Spleen (tissue), 11 donors: ENCODE measurements around the gene LRCH1. TPM values are rescaled to one million over a fixed set of nuclear protein-coding genes. Genes with fewer than 3 reads are reported as not detected.

Experiments used
- DNase-seq: peaks from one replicate; pipeline ENCODE4 v3.0.0-alpha.2; 2020
- H3K27ac ChIP-seq, 8 donors: fragments of 200-600 bp; sonication (generic) in 7 of 8; 1 replicate in 4 of 8; 2 replicates in 4 of 8; pipeline versions ENCODE4 v1.5.0 to v1.8.0; 2016 to 2021; ENCODE audit warnings: inconsistent platforms in 4 of 8, mild to moderate bottlenecking in 4 of 8, moderate library complexity in 1 of 8
- H3K27me3 ChIP-seq, 7 donors: fragments of 200-600 bp; sonication (generic) in 6 of 7; replicated peaks in 1 of 7; 1 replicate in 4 of 7; 2 replicates in 3 of 7; pipeline versions ENCODE4 v1.5.0 to v1.8.0; 2016 to 2021; ENCODE audit warnings: inconsistent platforms in 3 of 7, mild to moderate bottlenecking in 1 of 7
- H3K36me3 ChIP-seq, 6 donors: fragments of 200-600 bp; sonication (generic) in 5 of 6; 1 replicate in 4 of 6; 2 replicates in 2 of 6; pipeline versions ENCODE4 v1.5.0 to v1.8.0; 2016 to 2021; ENCODE audit warnings: inconsistent platforms in 2 of 6
- H3K4me1 ChIP-seq, 6 donors: fragments of 200-600 bp; sonication (generic) in 5 of 6; 1 replicate in 3 of 6; 2 replicates in 3 of 6; pipeline versions ENCODE4 v1.5.0 to v1.8.0; 2016 to 2021; ENCODE audit warnings: inconsistent platforms in 3 of 6
- H3K4me3 ChIP-seq, 8 donors: fragments of 200-600 bp; sonication (generic) in 7 of 8; 1 replicate in 4 of 8; 2 replicates in 4 of 8; pipeline versions ENCODE4 v1.5.0 to v1.8.0; 2016 to 2021; ENCODE audit warnings: inconsistent platforms in 4 of 8, mild to moderate bottlenecking in 4 of 8, moderate library complexity in 2 of 8
- H3K9me3 ChIP-seq, 8 donors: fragments of 200-600 bp; sonication (generic) in 7 of 8; 1 replicate in 4 of 8; 2 replicates in 4 of 8; pipeline versions ENCODE4 v1.5.0 to v1.8.0; 2016 to 2021; ENCODE audit warnings: inconsistent platforms in 4 of 8
- POLR2A ChIP-seq, 3 donors: fragments of 450-650 bp; IDR thresholded peaks; one replicate each; pipeline ENCODE4 v1.5.1; 2017; ENCODE audit warnings: antibody characterized with exemption in 3 of 3, mild to moderate bottlenecking in 1 of 3
- POLR2AphosphoS5 ChIP-seq, 3 donors: sonication (generic); formaldehyde crosslinking; IDR thresholded peaks; one replicate each; pipeline ENCODE4 v1.5.1; 2017; ENCODE audit warnings: antibody characterized with exemption in 3 of 3
- WGBS, 5 donors: extraction: QIAGEN DNeasy Blood & Tissue Kit in 3 of 5; methylation state at CpG; one replicate each; pipeline versions ENCODE4 v1.1.5 to v1.1.7; 2013 to 2018; 5-methylcytosine and 5-hydroxymethylcytosine counted together
- intact Hi-C: fragments of 100-400 bp; cut with DNase I; formaldehyde crosslinking; loops from one replicate; pipeline ENCODE4 v1.15.0; 2023; ENCODE audit warnings: low total_unique reads
- polyA plus RNA-seq, 3 donors: library from polyadenylated mRNA; stranded (reverse); fragments of 200-250 nt; gene quantifications; one replicate each; pipeline ENCODE4 v1.2.1, GENCODE V29; 2013
- total RNA-seq, 7 donors: library from RNA; depleted of rRNA in 3 of 7; stranded (reverse); fragments of >200 nt in 3 of 7; fragmentation: NEBNext Ultra II Directional in 4 of 7; extraction: Animal tissue kit (Norgen Biotek cat#: 25700) in 4 of 7; gene quantifications; one replicate each; pipeline versions ENCODE4 v1.1.0 to v1.2.1, GENCODE V29; 2016 to 2021
- TF ChIP-seq, protein P1 (sequence below), 11 experiments: fragments of 200-600 bp in 7 of 11; fragments of 450-650 bp in 4 of 11; sonication (generic) in 4 of 11; IDR thresholded peaks in 8 of 11; conservative IDR thresholded peaks in 3 of 11; 1 replicate in 7 of 11; 2 replicates in 4 of 11; pipeline versions ENCODE4 v1.4.0 to v1.8.0; 2016 to 2021; ENCODE audit warnings: antibody characterized with exemption in 11 of 11, inconsistent platforms in 4 of 11, mild to moderate bottlenecking in 1 of 11
- donor health status: healthy with polysubstance abuse.
- donor health status: DM: no; HTN: no; CAD: no; lungs with moderate emphysema.
- donor health status: DM: no; HTN: no; CAD: no.
- donor health status: Bipolar disorder and iron deficiency.
- donor health status: healthy.
- donor health status: DM: no; HTN: no; CAD: no.
- donor health status: DM: yes; HTN: yes; CAD: no.

Gene LRCH1
- total and polyA plus RNA-seq, 10 donors = 7.4 to 41.6 (median 34.6) TPM

DNA sequence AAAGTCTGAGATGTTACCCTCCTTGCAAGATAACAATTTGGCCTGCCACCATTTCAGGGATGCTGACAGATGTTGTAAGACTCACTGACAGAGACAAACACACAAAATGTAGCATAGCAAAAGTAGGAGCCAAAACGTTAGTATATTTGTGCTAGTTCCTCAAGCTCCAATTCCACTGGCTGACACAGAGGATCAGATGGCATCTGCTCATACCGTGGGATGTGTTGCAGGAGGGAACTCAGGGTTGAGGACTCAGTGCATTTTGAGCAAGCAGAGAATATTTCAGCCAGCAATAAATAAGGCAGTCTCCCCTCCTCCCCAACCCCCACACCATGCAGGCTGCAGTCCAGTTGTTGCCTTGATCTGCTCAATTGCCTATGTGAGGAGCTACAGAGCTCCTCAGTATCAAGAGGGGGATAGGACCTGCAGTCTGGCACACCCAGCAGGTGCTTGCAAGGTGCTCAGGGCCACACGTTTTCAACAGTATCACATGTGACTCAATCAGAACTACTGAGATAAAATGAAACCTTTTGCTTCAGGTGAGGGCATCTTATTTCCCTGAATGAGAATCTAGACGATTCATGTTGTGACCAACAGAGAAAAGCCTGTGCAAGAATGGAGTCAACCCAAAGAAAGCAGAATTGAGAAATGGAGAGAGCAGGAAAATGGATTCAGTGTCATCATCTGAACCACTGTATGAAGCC is 23.6 kb upstream of the LRCH1 start:
- no peak overlapping the region for H3K27ac ChIP-seq
- TF ChIP-seq, protein P1, sequence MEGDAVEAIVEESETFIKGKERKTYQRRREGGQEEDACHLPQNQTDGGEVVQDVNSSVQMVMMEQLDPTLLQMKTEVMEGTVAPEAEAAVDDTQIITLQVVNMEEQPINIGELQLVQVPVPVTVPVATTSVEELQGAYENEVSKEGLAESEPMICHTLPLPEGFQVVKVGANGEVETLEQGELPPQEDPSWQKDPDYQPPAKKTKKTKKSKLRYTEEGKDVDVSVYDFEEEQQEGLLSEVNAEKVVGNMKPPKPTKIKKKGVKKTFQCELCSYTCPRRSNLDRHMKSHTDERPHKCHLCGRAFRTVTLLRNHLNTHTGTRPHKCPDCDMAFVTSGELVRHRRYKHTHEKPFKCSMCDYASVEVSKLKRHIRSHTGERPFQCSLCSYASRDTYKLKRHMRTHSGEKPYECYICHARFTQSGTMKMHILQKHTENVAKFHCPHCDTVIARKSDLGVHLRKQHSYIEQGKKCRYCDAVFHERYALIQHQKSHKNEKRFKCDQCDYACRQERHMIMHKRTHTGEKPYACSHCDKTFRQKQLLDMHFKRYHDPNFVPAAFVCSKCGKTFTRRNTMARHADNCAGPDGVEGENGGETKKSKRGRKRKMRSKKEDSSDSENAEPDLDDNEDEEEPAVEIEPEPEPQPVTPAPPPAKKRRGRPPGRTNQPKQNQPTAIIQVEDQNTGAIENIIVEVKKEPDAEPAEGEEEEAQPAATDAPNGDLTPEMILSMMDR (IDR thresholded peaks at IDR 0.05 in 8 of 11, conservative IDR thresholded peaks at IDR 0.05 in 3 of 11) = no peak
- TF ChIP-seq POLR2AphosphoS5 (IDR thresholded peaks at IDR 0.05) = no peak
- TF ChIP-seq POLR2A (IDR thresholded peaks at IDR 0.05) = no peak
- 43 to 69% (median 62%) methylated on average over 4 of the region's 4 CpGs for WGBS, 5 donors
- H3K27me3 ChIP-seq = no peaks in the 10 kb centered on the region
- H3K36me3 ChIP-seq = no peaks in the 10 kb centered on the region
- intact Hi-C loops = no loop called here
- H3K9me3 ChIP-seq = no peaks in the 10 kb centered on the region
- no peak overlapping the region for H3K4me3 ChIP-seq
- H3K4me1 ChIP-seq = peaks cover 0 to 12% (median 0%) of the 10 kb centered on the region in 6 donors
- DNase-seq = no peak

DNA sequence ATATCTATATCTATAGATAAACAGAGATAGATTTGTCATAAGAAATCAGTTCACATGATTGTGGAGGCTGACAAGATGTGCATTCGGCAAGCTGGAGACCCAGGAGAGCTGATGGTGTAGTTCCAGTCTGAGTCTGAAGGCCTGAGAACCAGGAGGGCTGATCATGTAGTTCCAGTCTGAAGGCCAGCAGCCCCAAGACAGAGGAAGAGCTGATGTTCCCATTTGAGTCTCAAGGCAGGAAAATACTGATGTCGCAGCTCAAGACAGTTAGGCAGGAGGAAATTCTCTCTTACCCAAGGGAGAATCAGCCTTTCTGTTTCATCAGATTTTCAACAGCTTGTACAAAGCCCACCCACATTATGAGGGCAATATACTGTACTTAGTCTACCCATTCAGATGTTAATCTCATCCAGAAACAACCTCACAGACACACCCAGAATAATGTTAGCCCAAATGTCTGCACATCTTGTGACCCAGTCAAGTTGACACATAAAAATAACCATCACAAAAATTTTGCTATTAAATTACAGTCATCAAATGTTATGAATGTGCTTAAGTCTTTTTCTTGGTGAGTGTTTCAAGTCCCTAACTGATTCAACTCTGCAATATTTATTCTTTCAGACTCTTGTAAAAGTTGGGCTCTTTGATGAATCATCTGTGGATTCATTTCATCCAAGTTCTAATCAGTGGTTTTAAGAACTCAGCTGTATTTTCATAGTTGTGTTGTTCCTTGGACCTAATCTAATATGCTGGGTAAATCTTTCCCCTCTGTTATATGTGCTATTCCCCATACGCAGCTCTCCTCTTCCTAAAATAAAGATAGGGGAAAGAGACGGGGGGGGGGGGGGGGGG is 22.7 kb upstream of the LRCH1 start:
- no peaks in the 10 kb centered on the region for H3K36me3 ChIP-seq

DNA sequence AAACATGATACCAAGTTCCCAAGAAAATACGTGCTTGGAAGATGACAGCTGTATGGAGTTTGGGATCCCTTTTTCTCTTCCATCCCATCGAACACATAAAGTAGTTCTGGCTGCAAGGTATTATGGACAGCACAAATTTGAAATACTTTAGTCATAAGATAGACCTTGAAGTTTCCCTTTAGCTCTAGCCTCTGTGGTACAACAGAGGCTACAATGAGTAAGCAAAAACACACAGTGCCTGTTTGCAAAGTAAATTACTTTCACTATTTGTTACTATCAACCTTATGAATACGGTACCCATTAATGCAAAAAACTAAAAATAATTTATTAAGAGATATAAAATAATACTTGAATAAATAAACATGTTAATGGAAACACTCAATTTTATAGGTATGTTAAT is 21.0 kb upstream of the LRCH1 start:
- no peak for DNase-seq
- Histone ChIP-seq H3K27ac (no peak overlapping the region), H3K27me3 (no peaks in the 10 kb centered on the region), H3K4me1 (peaks cover 0 to 10% (median 0%) of the 10 kb centered on the region in 6 donors), H3K36me3 (no peaks in the 10 kb centered on the region), H3K9me3 (no peaks in the 10 kb centered on the region), H3K4me3 (no peak overlapping the region)
- TF ChIP-seq POLR2A (IDR thresholded peaks at IDR 0.05) = no peak
- TF ChIP-seq POLR2AphosphoS5 (IDR thresholded peaks at IDR 0.05) = no peak
- TF ChIP-seq, protein P1 (IDR thresholded peaks at IDR 0.05 in 8 of 11, conservative IDR thresholded peaks at IDR 0.05 in 3 of 11) = no peak
- intact Hi-C loops = no loop called here
- WGBS, 5 donors = 44 to 76% (median 53%) methylated on average over 3 of the region's 3 CpGs

More for the DNA sequence above, 22.7 kb upstream of the LRCH1 start:
- Histone ChIP-seq H3K27ac (no peak overlapping the region), H3K4me3 (no peak overlapping the region), H3K9me3 (no peaks in the 10 kb centered on the region), H3K4me1 (peaks cover 0 to 12% (median 0%) of the 10 kb centered on the region in 6 donors), H3K27me3 (no peaks in the 10 kb centered on the region)
- intact Hi-C loops = no loop called here
- DNase-seq = no peak
- no peak for TF ChIP-seq POLR2AphosphoS5 (IDR thresholded peaks at IDR 0.05)
- no peak for TF ChIP-seq POLR2A (IDR thresholded peaks at IDR 0.05)
- TF ChIP-seq, protein P1 (IDR thresholded peaks at IDR 0.05 in 8 of 11, conservative IDR thresholded peaks at IDR 0.05 in 3 of 11) = no peak
- WGBS, 5 donors = 42 to 68% (median 62%) methylated on average over 3 to 4 of the region's 4 CpGs

DNA sequence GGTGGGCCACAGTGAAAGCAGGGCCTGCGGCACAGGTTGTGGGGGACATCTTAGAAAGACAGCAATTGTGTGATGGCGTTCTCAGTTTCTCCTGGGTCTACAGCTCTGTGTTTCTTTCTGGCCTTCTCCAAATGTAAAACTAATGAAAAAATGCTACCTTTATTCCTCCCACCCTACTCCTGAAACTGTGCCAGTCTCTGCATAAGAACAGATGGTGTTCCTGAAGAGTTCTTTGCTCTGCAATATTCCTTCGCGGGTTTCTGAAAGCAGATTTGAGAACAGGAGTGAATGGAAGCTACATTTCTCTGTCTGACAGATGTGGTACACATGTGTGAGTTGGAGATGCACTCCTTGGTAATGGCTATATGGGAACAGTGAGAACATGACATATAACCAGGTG is 18.0 kb upstream of the LRCH1 start:
- DNase-seq = no peak
- Histone ChIP-seq H3K27ac (no peak overlapping the region), H3K9me3 (no peaks in the 10 kb centered on the region), H3K27me3 (no peaks in the 10 kb centered on the region), H3K36me3 (no peaks in the 10 kb centered on the region), H3K4me3 (no peak overlapping the region), H3K4me1 (peaks cover 0 to 8% (median 0%) of the 10 kb centered on the region in 6 donors)
- TF ChIP-seq POLR2AphosphoS5 (IDR thresholded peaks at IDR 0.05) (no peak), POLR2A (IDR thresholded peaks at IDR 0.05) (no peak)
- TF ChIP-seq, protein P1 (IDR thresholded peaks at IDR 0.05 in 8 of 11, conservative IDR thresholded peaks at IDR 0.05 in 3 of 11) = no peak
- intact Hi-C loops = no loop called here
- WGBS, 5 donors = 94 to 98% (median 97%) methylated on average over 4 of the region's 4 CpGs
